ENCODE measurements around the gene ADGRL1.

Gene ADGRL1

DNA sequence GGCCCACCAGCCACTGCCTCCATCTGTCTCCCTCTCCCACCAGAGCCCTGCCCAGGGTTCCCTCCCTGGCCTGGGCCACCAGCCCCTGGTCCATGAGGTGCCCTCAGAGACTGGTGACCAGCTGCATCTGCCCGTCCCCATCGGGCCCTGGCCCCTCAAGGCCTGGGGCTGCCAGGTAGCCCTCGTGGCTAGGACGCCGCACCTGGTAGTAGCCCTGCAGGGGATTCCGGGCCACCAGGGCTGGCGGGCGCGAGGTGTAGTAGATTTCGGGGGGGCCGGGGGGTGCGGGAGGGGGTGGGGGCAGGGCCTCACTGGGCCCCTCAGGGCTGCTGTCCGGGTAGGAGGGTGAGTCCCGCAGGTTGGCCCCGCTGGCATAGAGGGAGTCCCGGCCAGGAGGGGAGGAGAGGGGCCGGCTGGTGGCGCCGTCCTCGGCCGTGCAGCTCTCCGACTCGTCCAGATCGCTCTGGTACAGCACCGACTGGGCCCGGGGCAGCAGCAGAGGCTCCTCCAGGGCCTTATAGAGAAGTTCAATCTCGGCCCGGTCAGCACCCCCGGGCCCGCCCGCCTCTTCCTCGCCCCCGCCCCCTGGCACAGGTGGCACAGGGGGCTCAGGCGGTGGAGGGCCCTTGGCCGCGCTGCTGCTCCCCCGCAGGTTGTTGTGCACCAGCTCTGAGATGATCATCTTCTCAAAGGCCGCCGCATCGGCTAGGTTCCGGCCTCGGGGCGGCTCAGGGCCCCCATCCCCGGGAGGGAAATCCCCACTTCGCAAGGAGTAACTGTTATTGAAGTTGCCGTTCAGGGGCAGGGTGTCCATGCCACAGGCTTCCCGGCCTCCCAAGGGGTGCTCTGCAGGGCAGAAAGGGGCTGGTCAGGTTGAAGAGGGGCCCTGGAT is 55.0 kb downstream of the ADGRL1 start:
- TF ChIP-seq, protein P1, sequence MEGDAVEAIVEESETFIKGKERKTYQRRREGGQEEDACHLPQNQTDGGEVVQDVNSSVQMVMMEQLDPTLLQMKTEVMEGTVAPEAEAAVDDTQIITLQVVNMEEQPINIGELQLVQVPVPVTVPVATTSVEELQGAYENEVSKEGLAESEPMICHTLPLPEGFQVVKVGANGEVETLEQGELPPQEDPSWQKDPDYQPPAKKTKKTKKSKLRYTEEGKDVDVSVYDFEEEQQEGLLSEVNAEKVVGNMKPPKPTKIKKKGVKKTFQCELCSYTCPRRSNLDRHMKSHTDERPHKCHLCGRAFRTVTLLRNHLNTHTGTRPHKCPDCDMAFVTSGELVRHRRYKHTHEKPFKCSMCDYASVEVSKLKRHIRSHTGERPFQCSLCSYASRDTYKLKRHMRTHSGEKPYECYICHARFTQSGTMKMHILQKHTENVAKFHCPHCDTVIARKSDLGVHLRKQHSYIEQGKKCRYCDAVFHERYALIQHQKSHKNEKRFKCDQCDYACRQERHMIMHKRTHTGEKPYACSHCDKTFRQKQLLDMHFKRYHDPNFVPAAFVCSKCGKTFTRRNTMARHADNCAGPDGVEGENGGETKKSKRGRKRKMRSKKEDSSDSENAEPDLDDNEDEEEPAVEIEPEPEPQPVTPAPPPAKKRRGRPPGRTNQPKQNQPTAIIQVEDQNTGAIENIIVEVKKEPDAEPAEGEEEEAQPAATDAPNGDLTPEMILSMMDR (IDR thresholded peaks at IDR 0.05; ENCODE audit: poor library complexity, severe bottlenecking): no peak
- ATAC-seq (ENCODE audit: low read depth): no peak
- H3K27me3 ChIP-seq (ENCODE audit: insufficient read depth, poor library complexity, severe bottlenecking): no peaks in the 10 kb centered on the region
- no peak for DNase-seq (ENCODE audit: low spot score)
- H3K4me3 ChIP-seq (ENCODE audit: severe bottlenecking): no peak overlapping the region
- H3K4me1 ChIP-seq (ENCODE audit: insufficient read depth, poor library complexity, severe bottlenecking): no peaks in the 10 kb centered on the region
- no peak overlapping the region for H3K27ac ChIP-seq (ENCODE audit: poor library complexity, severe bottlenecking)
- H3K9me3 ChIP-seq (ENCODE audit: severe bottlenecking): no peaks in the 10 kb centered on the region
- H3K36me3 ChIP-seq (ENCODE audit: low read depth): no peaks in the 10 kb centered on the region

DNA sequence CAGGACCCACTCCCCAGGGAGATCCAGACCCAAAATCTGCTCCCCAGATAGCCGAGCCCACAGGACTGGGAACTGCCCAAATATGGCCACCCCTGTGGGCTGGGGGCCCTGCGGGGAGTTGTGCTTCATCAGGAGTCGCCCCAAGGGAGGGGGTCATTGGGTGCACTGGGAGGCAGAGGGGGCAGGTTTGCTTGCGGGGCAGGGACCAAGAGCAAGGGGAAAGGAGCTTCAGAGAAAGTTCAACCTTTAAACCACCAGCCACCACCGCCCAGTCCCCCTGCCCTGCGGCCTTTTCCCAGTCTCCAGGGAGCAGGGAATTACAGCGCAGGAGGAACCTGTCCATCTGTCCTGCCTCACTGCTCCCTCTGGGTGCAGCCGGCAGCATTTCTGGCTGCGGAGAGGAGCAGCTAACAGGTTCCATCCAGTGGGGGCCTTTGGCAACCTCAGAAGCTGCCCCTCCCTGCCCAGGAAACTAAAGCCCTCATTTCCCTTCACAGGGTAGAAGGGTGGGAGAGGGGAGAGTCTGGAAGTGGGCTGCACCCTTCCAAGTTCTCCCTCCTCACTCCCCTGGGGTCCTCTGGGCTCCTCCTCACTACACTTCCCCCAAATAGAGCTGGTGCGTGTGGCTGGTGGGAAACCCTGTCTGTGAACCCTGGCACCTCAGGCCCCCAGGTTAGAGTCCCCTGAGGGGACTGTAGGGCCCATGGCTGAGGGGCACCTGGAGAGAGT is 55.8 kb downstream of the ADGRL1 start:
- DNase-seq (ENCODE audit: low spot score) (no peak), ATAC-seq (ENCODE audit: low read depth) (no peak)

DNA sequence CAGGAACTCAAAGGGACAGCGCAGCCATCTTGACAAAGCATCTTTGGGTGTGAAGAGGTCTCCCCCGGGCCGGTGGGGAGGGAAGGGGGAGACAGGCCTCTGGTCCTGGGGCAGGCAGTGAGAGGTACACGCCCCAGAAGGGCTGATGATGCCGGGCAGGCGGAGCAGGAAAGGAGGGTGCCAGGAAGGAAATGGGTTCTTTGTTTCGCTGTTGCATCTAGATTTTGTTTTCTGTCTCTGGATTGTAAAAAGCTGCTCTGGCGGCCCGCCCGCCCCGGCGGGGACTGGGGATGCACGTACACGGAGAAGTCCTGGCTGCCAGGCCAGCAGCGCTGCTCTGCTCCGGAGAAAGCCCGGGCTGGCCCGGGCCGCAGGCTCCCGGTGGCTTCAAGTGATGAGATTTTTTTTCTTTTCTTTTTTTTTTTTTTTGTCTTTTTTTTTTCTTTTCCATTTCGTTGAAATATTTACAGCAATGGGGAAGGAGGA is 56.4 kb downstream of the ADGRL1 start:
- Histone ChIP-seq H3K36me3 (ENCODE audit: low read depth) (no peaks in the 10 kb centered on the region), H3K9me3 (ENCODE audit: severe bottlenecking) (no peaks in the 10 kb centered on the region), H3K27ac (ENCODE audit: poor library complexity, severe bottlenecking) (no peak overlapping the region), H3K4me3 (ENCODE audit: severe bottlenecking) (no peak overlapping the region), H3K27me3 (ENCODE audit: insufficient read depth, poor library complexity, severe bottlenecking) (no peaks in the 10 kb centered on the region), H3K4me1 (ENCODE audit: insufficient read depth, poor library complexity, severe bottlenecking) (no peaks in the 10 kb centered on the region)
- ATAC-seq (ENCODE audit: low read depth): no peak
- no peak for DNase-seq (ENCODE audit: low spot score)
- TF ChIP-seq, protein P1 (IDR thresholded peaks at IDR 0.05; ENCODE audit: poor library complexity, severe bottlenecking): no peak

More for the DNA sequence above, 55.8 kb downstream of the ADGRL1 start:
- H3K27me3 ChIP-seq (ENCODE audit: insufficient read depth, poor library complexity, severe bottlenecking): no peaks in the 10 kb centered on the region
- no peak overlapping the region for H3K27ac ChIP-seq (ENCODE audit: poor library complexity, severe bottlenecking)
- H3K4me1 ChIP-seq (ENCODE audit: insufficient read depth, poor library complexity, severe bottlenecking): no peaks in the 10 kb centered on the region
- no peak overlapping the region for H3K4me3 ChIP-seq (ENCODE audit: severe bottlenecking)
- no peaks in the 10 kb centered on the region for H3K36me3 ChIP-seq (ENCODE audit: low read depth)
- TF ChIP-seq, protein P1 (IDR thresholded peaks at IDR 0.05; ENCODE audit: poor library complexity, severe bottlenecking): no peak
- no peaks in the 10 kb centered on the region for H3K9me3 ChIP-seq (ENCODE audit: severe bottlenecking)

DNA sequence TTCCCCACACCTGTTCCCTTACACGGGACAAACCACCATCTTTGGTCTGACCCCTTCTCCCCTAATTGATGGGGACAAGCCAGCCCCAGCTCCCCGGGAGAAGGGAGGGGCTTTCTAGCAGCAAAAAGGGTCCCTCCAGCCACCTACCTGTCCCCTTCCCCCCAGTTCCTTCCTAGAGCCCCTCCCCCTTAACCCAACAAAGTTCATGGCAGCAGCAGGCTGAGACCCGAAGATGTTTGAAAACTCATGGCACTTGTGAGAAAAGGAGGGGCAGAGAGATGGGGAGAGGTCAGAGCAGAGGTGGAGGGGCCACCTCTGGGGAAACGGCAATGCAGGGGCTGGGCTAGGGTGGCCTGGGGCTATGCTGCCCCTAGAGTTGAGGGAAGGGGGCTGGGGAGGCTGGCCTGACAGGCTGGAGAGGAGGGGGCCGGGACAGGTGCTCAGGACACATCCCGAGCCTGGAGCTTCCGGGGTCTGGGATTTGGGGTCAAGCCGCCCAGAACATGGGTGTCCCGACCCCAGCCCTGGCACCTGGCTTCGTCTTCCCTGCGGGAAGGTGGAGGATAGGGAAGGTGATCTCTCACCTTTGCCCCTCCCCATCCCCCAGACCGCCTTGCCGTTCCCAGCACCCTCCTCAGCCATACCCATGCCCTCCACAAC is 57.1 kb downstream of the ADGRL1 start:
- Histone ChIP-seq H3K36me3 (ENCODE audit: low read depth) (no peaks in the 10 kb centered on the region), H3K27ac (ENCODE audit: poor library complexity, severe bottlenecking) (no peak overlapping the region), H3K27me3 (ENCODE audit: insufficient read depth, poor library complexity, severe bottlenecking) (no peaks in the 10 kb centered on the region), H3K9me3 (ENCODE audit: severe bottlenecking) (no peaks in the 10 kb centered on the region), H3K4me3 (ENCODE audit: severe bottlenecking) (no peak overlapping the region), H3K4me1 (ENCODE audit: insufficient read depth, poor library complexity, severe bottlenecking) (no peaks in the 10 kb centered on the region)
- ATAC-seq (ENCODE audit: low read depth) (no peak), DNase-seq (ENCODE audit: low spot score) (no peak)
- TF ChIP-seq, protein P1 (IDR thresholded peaks at IDR 0.05; ENCODE audit: poor library complexity, severe bottlenecking): no peak
